Sigmoid colon (tissue), 4 donors: ENCODE measurements around the gene ARID3B.

Experiments
- CTCF ChIP-seq, 4 experiments: fragments of 450-650 bp in 3 of 4; fragments of 200-600 bp in 1 of 4; IDR thresholded peaks; one replicate each; pipeline ENCODE4 v1.5.1; 2016 to 2019; ENCODE audit warnings: antibody characterized with exemption in 4 of 4, mild to moderate bottlenecking in 3 of 4, moderate library complexity in 2 of 4
- POLR2AphosphoS5 ChIP-seq, 4 donors: sonication (generic); formaldehyde crosslinking; IDR thresholded peaks; one replicate each; pipeline ENCODE4 v1.6.1; 2017; ENCODE audit warnings: antibody characterized with exemption in 4 of 4

- TF ChIP-seq CTCF (IDR thresholded peaks at IDR 0.05) (no peak), POLR2AphosphoS5 (IDR thresholded peaks at IDR 0.05) (no peak)
These were observed 5.5 kb upstream of the ARID3B start for GRCh38 chr15:74535388-74536084.
